ENCODE measurements around the gene M1AP.

DNA sequence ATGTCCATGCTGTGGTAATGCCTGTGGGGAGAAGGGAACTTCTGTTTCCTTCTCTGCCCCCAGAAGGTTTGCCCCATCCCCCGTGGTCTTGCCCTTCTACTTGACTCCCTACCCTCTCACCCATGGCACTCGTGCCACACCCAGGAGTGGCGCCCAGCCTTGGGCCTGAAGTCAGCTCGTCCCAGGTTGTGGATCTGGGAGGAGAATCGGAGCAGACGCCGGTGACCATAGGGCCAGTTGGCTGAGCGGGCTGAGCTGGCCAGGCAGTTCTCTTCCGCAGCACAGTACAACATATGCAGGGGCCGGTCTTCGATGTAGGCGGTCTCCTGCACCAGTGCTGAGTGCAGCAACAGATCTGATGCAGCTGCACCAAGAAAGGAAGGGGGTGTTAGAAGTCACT, 113.7 kb downstream of the M1AP start:
- TF ChIP-seq EZH2 (IDR thresholded peaks at IDR 0.05) (no peak), POLR2AphosphoS5 (IDR thresholded peaks at IDR 0.05; ENCODE audit: borderline replicate concordance, low read depth, low read length) (no peak)
